Activated T-cell treated with anti-CD3 and anti-CD28 coated beads, Interleukin-2, amount 50 U/mL, for 24 hours (primary cell): ENCODE results near the gene GRP.
"Not testable (repeated sequence)": the region's sequence is repeated elsewhere in the genome, so short reads cannot be mapped to it uniquely, and the experiment has no call there.

Experiments
- DNase-seq: peaks from one replicate; pipeline ENCODE4 v3.0.0-alpha.2; 2020
- H3K27ac Mint-ChIP-seq: 2 replicates; pipeline ENCODE4 v1.8.0; 2020; ENCODE audit warnings: mild to moderate bottlenecking, mixed read lengths
- H3K27me3 Mint-ChIP-seq: 2 replicates; pipeline ENCODE4 v1.8.0; 2020; ENCODE audit warnings: mixed read lengths
- H3K36me3 Mint-ChIP-seq: 2 replicates; pipeline ENCODE4 v1.8.0; 2020; ENCODE audit warnings: low read depth, mixed read lengths
- H3K4me1 Mint-ChIP-seq: 2 replicates; pipeline ENCODE4 v1.8.0; 2020; ENCODE audit warnings: low read depth, mixed read lengths
- H3K4me3 Mint-ChIP-seq: 2 replicates; pipeline ENCODE4 v1.8.0; 2020; ENCODE audit warnings: mild to moderate bottlenecking, moderate library complexity, mixed read lengths
- H3K9me3 Mint-ChIP-seq: 2 replicates; pipeline ENCODE4 v1.8.0; 2020; ENCODE audit warnings: mixed read lengths

The GRP gene

DNA sequence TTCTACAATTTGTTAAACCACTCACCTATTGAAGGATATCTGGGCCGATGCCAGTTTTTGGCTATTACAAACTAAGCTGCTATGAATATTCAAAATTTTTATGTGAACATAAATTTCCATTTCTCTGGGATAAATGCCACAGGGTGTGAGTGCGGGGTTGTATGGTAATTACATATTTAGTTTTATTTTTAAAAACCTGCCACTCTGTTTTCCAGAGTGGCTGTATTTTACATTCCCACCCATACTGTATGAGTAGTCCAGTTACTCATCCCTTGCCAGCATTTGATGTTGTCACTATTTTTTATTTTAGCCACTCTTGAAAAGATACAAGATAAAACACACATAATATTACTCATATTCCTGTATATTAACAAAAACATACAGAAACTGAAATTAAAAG lies 22.9 kb downstream of the GRP start:
- Mint-ChIP-seq H3K27ac (no peak overlapping the region), H3K4me1 (no peaks in the 10 kb centered on the region), H3K9me3 (no peaks in the 10 kb centered on the region), H3K4me3 (no peak overlapping the region), H3K36me3 (no peaks in the 10 kb centered on the region), H3K27me3 (peaks cover 67% of the 10 kb centered on the region)
- DNase-seq = no peak

DNA sequence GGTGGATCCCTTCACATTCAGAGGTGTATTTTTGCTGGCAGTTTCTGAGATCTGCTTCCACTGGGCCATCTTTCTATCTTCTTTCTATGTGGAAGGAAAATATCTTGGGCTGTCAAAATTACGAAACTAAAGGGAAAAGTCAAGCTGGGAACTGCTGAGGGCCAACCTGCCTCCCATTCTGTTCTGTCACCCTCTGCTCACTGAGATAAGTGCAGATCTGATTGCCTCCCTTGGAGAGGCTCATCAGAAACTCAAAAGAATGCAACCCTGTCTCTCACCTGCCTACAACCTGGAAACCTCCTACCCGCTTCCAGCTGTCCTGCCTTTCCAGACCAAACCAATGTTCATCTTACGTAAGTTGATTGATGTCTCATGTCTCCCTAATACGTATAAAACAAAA lies 26.8 kb downstream of the GRP start:
- H3K36me3 Mint-ChIP-seq = no peaks in the 10 kb centered on the region
- H3K9me3 Mint-ChIP-seq = no peaks in the 10 kb centered on the region
- DNase-seq = no peak
- H3K27ac Mint-ChIP-seq = no peak overlapping the region
- no peaks in the 10 kb centered on the region for H3K4me1 Mint-ChIP-seq
- no peak overlapping the region for H3K4me3 Mint-ChIP-seq
- H3K27me3 Mint-ChIP-seq = peaks cover 66% of the 10 kb centered on the region

DNA sequence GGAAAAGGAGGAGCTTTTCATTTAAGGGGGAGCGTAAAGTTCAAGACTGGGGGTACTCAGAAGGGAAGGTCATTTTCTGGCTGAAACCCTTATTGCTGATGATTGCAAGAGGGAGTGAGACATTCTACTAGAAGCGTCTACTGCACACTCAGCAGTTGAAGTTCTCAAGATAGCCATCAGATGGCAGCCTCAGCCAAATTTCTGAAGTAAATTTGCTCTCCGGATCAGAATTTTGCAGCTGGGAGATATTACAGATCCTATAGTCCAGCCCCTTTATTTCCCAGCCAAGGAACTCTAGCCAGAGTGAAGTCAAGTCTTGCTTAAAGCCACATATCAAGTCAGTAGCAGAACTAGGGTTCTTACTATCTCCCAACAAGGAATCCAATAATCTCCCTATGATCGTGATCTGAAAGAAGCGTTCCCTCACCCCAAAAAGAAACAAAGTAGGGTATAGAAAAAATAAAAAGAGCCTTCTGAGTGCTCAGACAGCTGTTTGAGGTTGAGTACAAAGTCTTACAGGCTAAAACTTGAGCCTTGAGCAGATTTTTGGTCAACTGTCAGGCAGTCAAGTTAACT lies 29.3 kb downstream of the GRP start:
- no peak for DNase-seq
- no peaks in the 10 kb centered on the region for H3K4me1 Mint-ChIP-seq
- H3K27ac Mint-ChIP-seq = no peak overlapping the region
- H3K4me3 Mint-ChIP-seq = no peak overlapping the region
- H3K36me3 Mint-ChIP-seq = no peaks in the 10 kb centered on the region
- H3K27me3 Mint-ChIP-seq = peaks cover 68% of the 10 kb centered on the region
- no peaks in the 10 kb centered on the region for H3K9me3 Mint-ChIP-seq

DNA sequence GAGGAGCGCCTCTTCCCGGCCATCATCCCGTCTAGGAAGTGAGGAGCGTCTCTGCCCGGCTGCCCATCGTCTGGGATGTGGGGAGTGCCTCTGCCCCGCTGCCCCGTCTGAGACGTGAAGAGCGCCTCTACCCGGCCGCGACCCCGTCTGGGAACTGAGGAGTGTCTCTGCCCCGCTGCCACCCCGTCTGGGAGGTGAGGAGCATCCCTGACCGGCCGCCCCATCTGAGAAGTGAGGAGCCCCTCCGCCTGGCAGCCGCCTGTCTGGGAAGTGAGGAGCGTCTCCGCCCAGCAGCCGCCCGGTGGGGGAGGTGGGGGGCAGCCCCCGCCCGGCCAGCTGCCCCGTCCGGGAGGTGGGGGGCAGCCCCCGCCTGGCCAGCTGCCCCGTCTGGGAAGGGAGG lies 35.5 kb downstream of the GRP start:
- H3K4me3 Mint-ChIP-seq, DNase-seq, H3K27ac Mint-ChIP-seq, H3K4me1 Mint-ChIP-seq, H3K9me3 Mint-ChIP-seq, H3K36me3 Mint-ChIP-seq: not testable (repeated sequence)
- H3K27me3 Mint-ChIP-seq = peaks cover 69% of the 10 kb centered on the region

DNA sequence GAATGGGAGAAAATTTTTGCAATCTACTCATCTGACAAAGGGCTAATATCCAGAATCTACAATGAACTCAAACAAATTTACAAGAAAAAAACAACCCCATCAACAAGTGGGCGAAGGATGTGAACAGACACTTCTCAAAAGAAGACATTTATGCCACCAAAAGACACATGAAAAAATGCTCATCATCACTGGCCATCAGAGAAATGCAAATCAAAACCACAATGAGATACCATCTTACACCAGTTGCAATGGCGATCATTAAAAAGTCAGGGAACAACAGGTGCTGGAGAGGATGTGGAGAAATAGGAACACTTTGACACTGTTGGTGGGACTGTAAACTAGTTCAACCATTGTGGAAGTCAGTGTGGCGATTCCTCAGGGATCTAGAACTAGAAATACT lies 41.9 kb downstream of the GRP start:
- not testable (repeated sequence) for H3K9me3 Mint-ChIP-seq, H3K4me3 Mint-ChIP-seq, H3K27ac Mint-ChIP-seq, DNase-seq, H3K4me1 Mint-ChIP-seq, H3K36me3 Mint-ChIP-seq
- H3K27me3 Mint-ChIP-seq = peaks cover 92% of the 10 kb centered on the region

DNA sequence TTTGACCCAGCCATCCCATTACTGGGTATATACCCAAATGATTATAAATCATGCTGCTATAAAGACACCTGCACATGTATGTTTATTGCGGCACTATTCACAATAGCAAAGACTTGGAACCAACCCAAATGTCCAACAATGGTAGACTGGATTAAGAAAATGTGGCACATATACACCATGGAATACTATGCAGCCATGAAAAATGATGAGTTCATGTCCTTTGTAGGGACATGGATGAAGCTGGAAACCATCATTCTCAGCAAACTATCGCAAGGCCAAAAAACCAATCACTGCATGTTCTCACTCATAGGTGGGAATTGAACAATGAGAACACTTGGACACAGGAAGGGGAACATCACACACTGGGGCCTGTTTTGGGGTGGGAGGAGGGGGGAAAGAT lies 42.3 kb downstream of the GRP start:
- H3K27me3 Mint-ChIP-seq = peaks cover 95% of the 10 kb centered on the region
- not testable (repeated sequence) for H3K9me3 Mint-ChIP-seq, H3K4me3 Mint-ChIP-seq, H3K27ac Mint-ChIP-seq, DNase-seq, H3K36me3 Mint-ChIP-seq, H3K4me1 Mint-ChIP-seq

DNA sequence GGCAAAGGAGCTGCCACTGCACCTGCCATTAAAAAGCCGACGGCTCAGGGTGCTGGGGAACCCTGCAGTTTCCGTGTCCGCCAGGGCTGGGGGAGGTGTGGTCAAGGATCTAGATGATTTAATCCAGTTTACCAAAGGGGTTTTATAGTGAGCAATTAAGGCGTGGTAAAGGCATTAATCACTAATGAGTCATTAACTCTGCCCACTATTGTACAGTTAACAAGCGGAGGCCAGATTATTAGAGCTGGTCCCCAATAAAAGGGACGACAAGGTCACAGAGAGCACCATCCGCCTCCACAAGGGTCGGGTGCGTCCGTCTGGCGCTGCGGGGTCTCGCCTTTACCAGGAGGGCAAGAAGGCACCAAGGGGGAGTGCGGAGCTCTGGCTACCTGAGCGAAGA lies 43.7 kb downstream of the GRP start:
- H3K4me1 Mint-ChIP-seq = peaks cover 18% of the 10 kb centered on the region
- DNase-seq = no peak
- H3K27me3 Mint-ChIP-seq = peaks cover 96% of the 10 kb centered on the region
- no peak overlapping the region for H3K4me3 Mint-ChIP-seq
- H3K9me3 Mint-ChIP-seq = no peaks in the 10 kb centered on the region
- H3K27ac Mint-ChIP-seq = no peak overlapping the region
- H3K36me3 Mint-ChIP-seq = no peaks in the 10 kb centered on the region

DNA sequence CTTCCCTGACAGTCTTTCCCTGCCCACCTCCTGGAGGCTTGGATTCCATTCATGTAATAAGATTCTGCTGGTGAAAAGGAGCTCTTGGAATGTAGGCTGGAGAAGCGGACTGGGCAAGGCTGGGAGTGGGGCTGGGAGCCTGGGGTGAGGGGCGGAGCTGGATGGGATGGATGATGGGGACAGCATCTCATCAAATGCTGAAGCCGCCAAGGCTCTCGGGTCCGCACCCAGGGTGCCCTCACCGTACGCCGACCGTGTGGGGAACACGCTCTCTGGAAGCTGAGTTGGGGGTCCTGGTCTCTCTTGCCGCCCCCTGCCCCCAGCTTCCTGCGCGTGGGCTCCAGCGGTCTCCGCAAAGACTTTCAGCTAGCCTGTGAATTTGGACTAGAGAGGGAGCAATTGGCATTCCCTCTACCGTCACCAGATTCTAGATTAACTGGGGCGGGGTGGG lies 44.2 kb downstream of the GRP start:
- Mint-ChIP-seq H3K27ac (no peak overlapping the region), H3K9me3 (no peaks in the 10 kb centered on the region), H3K4me3 (no peak overlapping the region), H3K36me3 (no peaks in the 10 kb centered on the region), H3K4me1 (peaks cover 21% of the 10 kb centered on the region), H3K27me3 (peaks cover 95% of the 10 kb centered on the region)
- no peak for DNase-seq

DNA sequence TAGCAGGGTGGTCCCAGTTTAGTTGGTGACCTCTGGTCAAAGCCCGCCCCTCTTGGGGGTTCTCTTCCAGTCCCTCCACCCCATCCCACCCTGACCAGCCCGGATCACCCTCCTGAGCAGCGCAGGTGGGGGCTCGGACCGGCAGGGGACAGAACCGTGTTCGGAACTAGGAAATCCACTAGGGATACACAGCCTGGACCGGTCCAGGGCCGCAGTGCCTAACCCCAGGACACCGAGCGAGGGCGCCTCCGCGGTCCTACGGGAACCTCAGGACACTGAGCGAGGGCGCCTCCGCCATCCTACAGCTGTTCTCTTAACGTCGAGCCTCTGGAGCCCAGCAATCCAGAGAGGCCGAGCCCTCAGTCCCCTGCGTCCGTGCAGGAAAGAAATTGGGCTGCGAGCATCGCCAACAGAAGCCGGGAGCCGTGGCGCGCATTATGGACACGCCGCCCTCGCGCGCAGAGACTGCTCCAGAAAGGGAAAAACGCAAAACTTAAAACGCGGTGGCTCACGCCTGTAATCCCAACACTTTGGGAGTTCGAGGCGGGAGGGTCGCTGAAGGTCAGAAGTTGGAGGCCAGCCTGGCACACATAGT lies 44.8 kb downstream of the GRP start:
- no peak for DNase-seq
- Mint-ChIP-seq H3K9me3 (no peaks in the 10 kb centered on the region), H3K4me3 (peak overlapping the region; percentile 67), H3K27ac (no peak overlapping the region), H3K4me1 (peaks cover 26% of the 10 kb centered on the region), H3K27me3 (peaks cover 94% of the 10 kb centered on the region), H3K36me3 (no peaks in the 10 kb centered on the region)

DNA sequence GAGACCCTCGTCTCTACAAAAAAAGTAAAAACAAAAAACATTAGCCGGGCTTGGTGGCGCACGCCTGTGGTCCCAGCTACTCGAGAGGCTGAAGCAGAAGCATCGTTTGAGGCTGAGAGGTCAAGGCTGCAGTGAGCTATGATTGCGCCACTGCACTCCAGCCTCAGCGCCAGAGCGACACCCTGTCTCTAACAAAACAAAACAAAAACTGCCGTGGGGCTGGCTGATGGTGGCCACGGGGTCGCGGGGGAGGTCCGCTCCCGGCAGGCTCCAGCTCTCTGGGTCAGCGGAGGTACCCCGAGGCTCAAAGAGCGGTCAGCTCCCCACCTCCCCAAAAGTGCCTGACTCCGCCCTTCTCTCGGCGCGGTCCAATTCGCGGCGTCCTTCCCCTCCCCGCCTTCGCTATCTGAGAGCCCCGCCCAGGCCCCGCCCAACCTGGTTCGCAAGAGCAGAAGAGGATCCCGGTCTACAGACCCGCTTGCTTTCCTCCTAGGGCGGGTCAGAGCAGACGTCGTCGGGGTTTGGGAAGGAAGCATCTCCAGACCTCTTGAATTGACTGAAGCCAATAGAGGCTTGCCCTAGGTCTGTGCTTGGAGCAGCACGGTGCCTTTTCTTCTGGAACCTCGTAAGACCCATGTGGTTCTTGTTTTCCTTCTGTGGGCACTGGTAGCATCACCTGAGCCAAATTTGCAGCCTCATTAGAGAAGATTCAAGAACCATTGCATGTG lies 45.5 kb downstream of the GRP start:
- H3K27ac Mint-ChIP-seq = no peak overlapping the region
- no peaks in the 10 kb centered on the region for H3K36me3 Mint-ChIP-seq
- H3K27me3 Mint-ChIP-seq = peaks cover 95% of the 10 kb centered on the region
- H3K9me3 Mint-ChIP-seq = no peaks in the 10 kb centered on the region
- peak; percentile 53 for DNase-seq
- peaks cover 27% of the 10 kb centered on the region for H3K4me1 Mint-ChIP-seq
- peak overlapping the region; percentile 67 for H3K4me3 Mint-ChIP-seq

DNA sequence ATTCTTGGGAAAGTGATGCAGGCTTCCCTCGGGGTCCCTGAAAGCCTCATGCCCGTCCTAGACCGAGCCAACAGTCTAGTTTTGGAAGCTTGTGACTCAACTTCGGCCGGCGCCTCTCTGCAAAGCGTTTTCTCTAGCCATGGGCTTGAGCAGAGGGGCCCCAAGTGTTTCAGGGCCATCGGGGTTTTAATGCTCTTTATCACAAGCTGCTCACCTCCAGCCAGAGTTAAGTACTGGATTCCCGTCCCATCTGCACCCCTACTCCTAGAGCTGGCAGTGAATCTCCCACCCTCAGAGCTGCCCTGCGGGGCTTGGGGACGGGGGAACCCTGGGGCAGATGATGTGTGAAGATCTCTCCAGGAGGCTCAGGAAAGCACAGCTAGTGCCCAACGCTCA lies 46.0 kb downstream of the GRP start:
- Mint-ChIP-seq H3K9me3 (no peaks in the 10 kb centered on the region), H3K27ac (no peak overlapping the region), H3K27me3 (peaks cover 95% of the 10 kb centered on the region), H3K4me1 (peaks cover 27% of the 10 kb centered on the region), H3K4me3 (no peak overlapping the region), H3K36me3 (no peaks in the 10 kb centered on the region)
- DNase-seq = no peak

DNA sequence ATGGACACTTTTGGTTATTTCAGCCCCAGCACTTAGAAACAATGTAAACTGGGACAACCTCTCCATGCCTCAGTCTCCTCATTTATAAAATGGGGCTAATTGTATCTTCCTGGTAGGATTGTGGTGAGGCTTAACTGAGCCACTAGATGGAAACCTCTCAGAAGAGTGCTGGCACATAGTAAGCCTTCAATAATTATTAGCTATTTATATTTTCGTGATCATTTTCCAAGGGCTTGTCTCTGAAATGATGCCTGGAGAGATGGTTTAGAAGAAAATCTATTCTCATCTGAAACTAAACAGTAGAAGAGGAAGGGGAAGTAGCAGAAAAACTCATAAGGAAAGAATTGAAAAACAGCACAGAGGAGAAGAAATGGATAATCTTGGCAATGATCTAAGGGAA lies 46.5 kb downstream of the GRP start:
- peaks cover 97% of the 10 kb centered on the region for H3K27me3 Mint-ChIP-seq
- no peak for DNase-seq
- peaks cover 27% of the 10 kb centered on the region for H3K4me1 Mint-ChIP-seq
- no peaks in the 10 kb centered on the region for H3K36me3 Mint-ChIP-seq
- H3K27ac Mint-ChIP-seq = no peak overlapping the region
- no peaks in the 10 kb centered on the region for H3K9me3 Mint-ChIP-seq
- H3K4me3 Mint-ChIP-seq = no peak overlapping the region

DNA sequence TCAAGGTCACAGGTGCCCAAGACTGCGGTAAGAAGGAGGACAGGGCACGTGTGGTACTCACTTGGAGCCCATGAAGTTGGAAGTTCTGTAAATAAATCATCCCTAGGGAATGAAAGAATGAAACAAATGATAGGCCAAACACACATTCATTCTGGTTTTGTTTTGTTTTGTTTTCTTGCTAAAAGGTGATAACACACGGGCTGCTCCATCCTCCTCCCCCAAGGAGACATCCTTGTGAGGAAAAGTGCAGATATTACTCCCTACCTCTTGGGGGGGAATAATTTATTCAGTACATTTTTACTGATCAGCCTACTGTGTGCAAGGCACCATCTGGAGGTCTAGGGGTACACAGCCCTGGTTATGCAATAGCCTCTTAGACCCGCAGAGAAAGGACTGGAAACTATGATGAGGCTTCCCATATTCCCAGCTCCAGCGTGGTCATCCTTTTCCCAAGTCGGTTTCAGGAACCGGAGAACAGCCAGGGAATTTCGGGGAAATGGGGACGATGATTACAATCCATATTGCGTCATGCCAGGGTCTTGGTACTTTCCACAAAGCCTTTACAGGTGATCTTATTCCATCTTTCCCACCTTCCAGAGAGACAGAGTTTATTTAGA lies 47.0 kb downstream of the GRP start:
- Mint-ChIP-seq H3K9me3 (no peaks in the 10 kb centered on the region), H3K4me1 (peaks cover 29% of the 10 kb centered on the region), H3K27me3 (peaks cover 97% of the 10 kb centered on the region), H3K27ac (no peak overlapping the region), H3K36me3 (no peaks in the 10 kb centered on the region), H3K4me3 (no peak overlapping the region)
- DNase-seq = no peak

DNA sequence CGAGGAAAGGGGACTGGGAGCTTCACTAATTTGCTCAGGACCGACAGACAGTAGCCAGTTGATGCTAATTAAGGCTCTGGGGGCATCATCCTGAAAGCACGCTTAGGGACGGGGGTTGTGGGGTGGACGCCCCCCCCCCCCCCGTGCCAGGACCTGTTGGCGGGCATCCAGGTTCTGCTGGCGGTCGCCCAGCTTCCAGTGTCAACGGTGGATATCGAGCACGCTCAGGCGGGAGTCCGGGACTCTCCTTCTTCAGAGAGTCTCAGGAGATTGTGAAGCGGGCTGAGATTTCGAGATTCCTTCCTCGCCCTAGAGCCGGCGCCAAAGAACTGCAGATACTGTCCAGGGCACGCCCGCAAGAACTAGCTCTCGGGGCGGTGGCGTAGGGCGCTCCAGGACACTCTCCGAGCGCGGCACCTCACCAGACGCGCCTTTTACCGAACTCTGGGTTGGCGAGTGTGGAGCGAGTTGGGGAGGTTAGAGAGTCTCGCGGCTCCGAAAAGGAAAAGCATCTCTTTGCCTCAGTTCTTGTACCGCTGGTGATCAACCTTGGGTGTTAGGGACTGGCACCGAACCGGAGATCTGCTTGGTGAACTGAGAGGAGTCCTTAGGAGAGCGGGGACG lies 47.7 kb downstream of the GRP start:
- Mint-ChIP-seq H3K27ac (no peak overlapping the region), H3K36me3 (no peaks in the 10 kb centered on the region), H3K27me3 (peaks cover 95% of the 10 kb centered on the region), H3K4me1 (peaks cover 30% of the 10 kb centered on the region), H3K9me3 (no peaks in the 10 kb centered on the region), H3K4me3 (no peak overlapping the region)
- no peak for DNase-seq
